ENCODE measurements around the gene LRRC4C. TPM values are rescaled to one million over a fixed set of nuclear protein-coding genes. Genes with fewer than 3 reads are reported as not detected.

Gene LRRC4C
- total RNA-seq, 1 donor from 2014 or later, result 0.64 TPM

DNA sequence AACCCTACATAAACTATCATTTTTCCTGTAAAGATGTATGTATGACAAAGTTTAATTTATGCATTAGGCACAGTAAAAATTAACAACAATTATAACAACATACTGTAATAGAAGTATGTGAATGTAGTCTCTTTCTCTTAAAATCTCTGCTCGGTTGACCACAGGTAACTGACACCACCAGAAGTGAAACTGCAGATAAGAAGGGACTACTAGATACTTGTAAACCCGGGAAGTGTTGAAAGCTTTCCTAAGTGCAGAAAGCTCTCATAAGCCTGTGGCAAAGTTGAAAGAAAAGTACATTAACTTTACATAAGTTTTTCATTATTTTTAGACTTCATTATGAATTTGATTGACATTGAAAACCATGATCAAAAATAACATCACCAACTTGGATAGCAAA lies 1173.3 kb downstream of the LRRC4C start:
- H3K4me1 Mint-ChIP-seq (ENCODE audit: low read depth, unreplicated experiment), result no peaks in the 10 kb centered on the region
- no peak overlapping the region for H3K4me3 Mint-ChIP-seq (ENCODE audit: unreplicated experiment)
- peaks cover 2% of the 10 kb centered on the region for H3K9me3 Mint-ChIP-seq (ENCODE audit: unreplicated experiment)
- DNase-seq, result no peak
- no peak overlapping the region for H3K27ac Mint-ChIP-seq (ENCODE audit: unreplicated experiment)
- TF ChIP-seq, protein P1, sequence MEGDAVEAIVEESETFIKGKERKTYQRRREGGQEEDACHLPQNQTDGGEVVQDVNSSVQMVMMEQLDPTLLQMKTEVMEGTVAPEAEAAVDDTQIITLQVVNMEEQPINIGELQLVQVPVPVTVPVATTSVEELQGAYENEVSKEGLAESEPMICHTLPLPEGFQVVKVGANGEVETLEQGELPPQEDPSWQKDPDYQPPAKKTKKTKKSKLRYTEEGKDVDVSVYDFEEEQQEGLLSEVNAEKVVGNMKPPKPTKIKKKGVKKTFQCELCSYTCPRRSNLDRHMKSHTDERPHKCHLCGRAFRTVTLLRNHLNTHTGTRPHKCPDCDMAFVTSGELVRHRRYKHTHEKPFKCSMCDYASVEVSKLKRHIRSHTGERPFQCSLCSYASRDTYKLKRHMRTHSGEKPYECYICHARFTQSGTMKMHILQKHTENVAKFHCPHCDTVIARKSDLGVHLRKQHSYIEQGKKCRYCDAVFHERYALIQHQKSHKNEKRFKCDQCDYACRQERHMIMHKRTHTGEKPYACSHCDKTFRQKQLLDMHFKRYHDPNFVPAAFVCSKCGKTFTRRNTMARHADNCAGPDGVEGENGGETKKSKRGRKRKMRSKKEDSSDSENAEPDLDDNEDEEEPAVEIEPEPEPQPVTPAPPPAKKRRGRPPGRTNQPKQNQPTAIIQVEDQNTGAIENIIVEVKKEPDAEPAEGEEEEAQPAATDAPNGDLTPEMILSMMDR (IDR thresholded peaks at IDR 0.05; ENCODE audit: partially characterized antibody, unreplicated experiment), result no peak
- no peaks in the 10 kb centered on the region for H3K36me3 Mint-ChIP-seq (ENCODE audit: unreplicated experiment)
- H3K27me3 Mint-ChIP-seq (ENCODE audit: unreplicated experiment), result peaks cover 2% of the 10 kb centered on the region

DNA sequence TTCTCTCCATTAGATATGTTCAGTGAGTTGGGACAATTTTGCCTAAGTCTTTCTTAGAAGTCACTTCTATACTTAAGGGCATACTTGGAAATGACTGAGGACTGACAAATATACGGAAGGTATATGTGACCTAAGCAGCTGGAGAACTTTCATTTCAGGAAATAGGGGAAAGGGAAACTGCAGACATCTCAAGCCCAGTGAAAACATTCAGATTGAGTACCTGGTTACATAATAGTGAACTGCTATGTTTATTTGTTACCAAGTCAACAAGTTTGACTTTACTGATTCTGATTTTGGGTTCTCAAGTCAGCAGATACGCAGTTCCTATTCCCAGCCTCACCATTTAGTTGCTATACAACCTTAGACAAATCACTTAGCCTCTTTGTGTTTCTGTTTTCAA lies 1173.9 kb downstream of the LRRC4C start:
- Mint-ChIP-seq H3K27me3 (ENCODE audit: unreplicated experiment) (no peaks in the 10 kb centered on the region), H3K4me3 (ENCODE audit: unreplicated experiment) (no peak overlapping the region)
- TF ChIP-seq, protein P1 (IDR thresholded peaks at IDR 0.05; ENCODE audit: partially characterized antibody, unreplicated experiment), result no peak

DNA sequence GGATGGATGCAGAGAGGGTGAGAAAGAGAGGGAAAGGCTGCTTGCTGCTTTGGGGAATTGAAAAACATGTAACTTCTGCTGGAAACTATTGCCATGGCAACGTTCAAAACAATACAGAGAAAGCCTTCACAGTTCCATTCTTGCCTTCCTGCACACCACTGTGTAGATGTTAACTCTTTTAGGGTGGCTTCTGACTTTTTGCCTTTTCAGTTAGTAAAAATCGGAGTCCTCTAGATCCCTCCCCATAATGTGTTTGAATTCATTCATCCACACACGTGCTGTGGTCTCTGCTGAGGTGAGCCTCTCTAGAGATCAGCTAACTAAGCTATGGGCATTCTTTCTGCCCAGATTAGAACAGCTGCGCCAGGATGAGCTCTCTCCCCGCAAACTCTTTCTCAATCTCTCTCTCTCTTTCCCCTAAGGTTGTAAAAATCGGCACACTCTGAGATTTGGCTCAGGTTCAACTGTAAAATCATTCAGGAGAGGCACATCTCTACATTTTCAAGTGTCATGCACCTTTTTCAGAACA lies 1178.3 kb downstream of the LRRC4C start:
- no peaks in the 10 kb centered on the region for H3K4me1 Mint-ChIP-seq (ENCODE audit: low read depth, unreplicated experiment)
- no peaks in the 10 kb centered on the region for H3K36me3 Mint-ChIP-seq (ENCODE audit: unreplicated experiment)
- H3K27me3 Mint-ChIP-seq (ENCODE audit: unreplicated experiment), result no peaks in the 10 kb centered on the region
- H3K4me3 Mint-ChIP-seq (ENCODE audit: unreplicated experiment), result no peak overlapping the region
- no peak overlapping the region for H3K27ac Mint-ChIP-seq (ENCODE audit: unreplicated experiment)
- TF ChIP-seq, protein P1 (IDR thresholded peaks at IDR 0.05; ENCODE audit: partially characterized antibody, unreplicated experiment), result no peak
- no peak for DNase-seq
- H3K9me3 Mint-ChIP-seq (ENCODE audit: unreplicated experiment), result peaks cover 2% of the 10 kb centered on the region

More for the DNA sequence above, 1173.9 kb downstream of the LRRC4C start:
- Mint-ChIP-seq H3K36me3 (ENCODE audit: unreplicated experiment) (no peaks in the 10 kb centered on the region), H3K4me1 (ENCODE audit: low read depth, unreplicated experiment) (no peaks in the 10 kb centered on the region), H3K27ac (ENCODE audit: unreplicated experiment) (no peak overlapping the region), H3K9me3 (ENCODE audit: unreplicated experiment) (peaks cover 2% of the 10 kb centered on the region)
- DNase-seq, result no peak

GRCh38 chr11:40280159-40281051 lies 1179.0 kb downstream of the LRRC4C start:
- Mint-ChIP-seq H3K4me1 (ENCODE audit: low read depth, unreplicated experiment) (no peaks in the 10 kb centered on the region), H3K4me3 (ENCODE audit: unreplicated experiment) (no peak overlapping the region), H3K36me3 (ENCODE audit: unreplicated experiment) (no peaks in the 10 kb centered on the region), H3K9me3 (ENCODE audit: unreplicated experiment) (peaks cover 2% of the 10 kb centered on the region), H3K27ac (ENCODE audit: unreplicated experiment) (no peak overlapping the region), H3K27me3 (ENCODE audit: unreplicated experiment) (no peaks in the 10 kb centered on the region)
- TF ChIP-seq, protein P1 (IDR thresholded peaks at IDR 0.05; ENCODE audit: partially characterized antibody, unreplicated experiment), result no peak
- no peak for DNase-seq

DNA sequence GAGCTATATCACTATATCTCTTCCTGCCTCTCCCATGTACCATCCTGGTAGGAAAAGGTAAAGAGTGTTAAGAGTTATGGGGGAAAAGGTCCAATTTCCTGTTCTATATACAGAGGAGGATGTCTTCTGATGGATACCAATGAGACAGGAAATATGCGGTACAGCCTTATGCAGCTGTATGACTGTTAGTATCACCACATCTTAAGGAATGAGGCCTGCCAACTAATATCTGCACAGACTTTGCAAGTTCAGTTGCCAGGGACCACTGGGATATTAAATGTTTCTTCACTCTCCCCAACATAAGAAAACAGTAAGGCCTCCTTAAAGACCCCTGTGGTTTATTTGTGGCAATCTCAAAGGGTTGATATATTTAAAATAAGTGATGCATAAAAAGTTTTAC lies 1182.5 kb downstream of the LRRC4C start:
- Mint-ChIP-seq H3K4me3 (ENCODE audit: unreplicated experiment) (no peak overlapping the region), H3K27me3 (ENCODE audit: unreplicated experiment) (no peaks in the 10 kb centered on the region), H3K36me3 (ENCODE audit: unreplicated experiment) (no peaks in the 10 kb centered on the region), H3K4me1 (ENCODE audit: low read depth, unreplicated experiment) (no peaks in the 10 kb centered on the region), H3K9me3 (ENCODE audit: unreplicated experiment) (peaks cover 1% of the 10 kb centered on the region), H3K27ac (ENCODE audit: unreplicated experiment) (no peak overlapping the region)
- DNase-seq, result no peak
- TF ChIP-seq, protein P1 (IDR thresholded peaks at IDR 0.05; ENCODE audit: partially characterized antibody, unreplicated experiment), result no peak
